Omental fat pad (tissue), 4 donors: ENCODE data around the gene GALNT6. TPM values are rescaled to one million over a fixed set of nuclear protein-coding genes. Genes with fewer than 3 reads are reported as not detected.

Experiments
- ATAC-seq: fragments of 150-250 bp; one replicate; pipeline ENCODE4 v1.9.1; 2016; ENCODE audit warnings: mild to moderate bottlenecking, moderate library complexity; ENCODE audit not compliant: low FRiP score
- DNase-seq: peaks from one replicate; pipeline ENCODE4 v3.0.0-alpha.2; 2019; ENCODE audit warnings: low spot score
- total RNA-seq, 4 donors: library from RNA; depleted of rRNA; stranded (reverse); fragments of >200 nt; gene quantifications; one replicate each; pipeline ENCODE4 v1.1.0, GENCODE V29; 2016
- TF ChIP-seq, protein P1 (sequence below), 3 donors: fragments of 450-650 bp; IDR thresholded peaks; one replicate each; pipeline ENCODE4 v1.5.1; 2016 to 2017; ENCODE audit warnings: antibody characterized with exemption in 3 of 3, mild to moderate bottlenecking in 3 of 3, moderate library complexity in 2 of 3

GALNT6 gene
- total RNA-seq, 4 donors from 2014 or later = 4.2 to 12.9 (median 10.7) TPM

DNA sequence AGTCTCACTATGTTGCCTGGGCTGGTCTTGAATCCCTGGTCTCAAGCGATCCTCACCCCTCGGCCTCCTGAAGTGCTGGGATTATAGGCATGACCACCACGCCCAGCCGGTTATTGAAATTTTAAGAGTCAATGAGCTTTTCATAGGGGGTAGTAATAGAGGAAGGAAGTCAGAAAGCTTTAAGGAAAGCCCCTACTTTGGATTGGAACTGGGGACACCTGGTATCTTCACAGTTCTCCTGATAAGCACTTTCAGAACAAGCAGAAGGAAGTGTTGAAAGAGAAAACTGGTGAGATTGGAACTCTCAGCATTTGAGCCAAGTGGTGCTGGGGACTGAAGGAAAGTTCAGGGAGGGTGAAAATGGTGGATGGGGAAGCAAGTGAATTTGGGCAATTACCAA lies 38.5 kb upstream of the GALNT6 start:
- DNase-seq = no peak
- TF ChIP-seq, protein P1, sequence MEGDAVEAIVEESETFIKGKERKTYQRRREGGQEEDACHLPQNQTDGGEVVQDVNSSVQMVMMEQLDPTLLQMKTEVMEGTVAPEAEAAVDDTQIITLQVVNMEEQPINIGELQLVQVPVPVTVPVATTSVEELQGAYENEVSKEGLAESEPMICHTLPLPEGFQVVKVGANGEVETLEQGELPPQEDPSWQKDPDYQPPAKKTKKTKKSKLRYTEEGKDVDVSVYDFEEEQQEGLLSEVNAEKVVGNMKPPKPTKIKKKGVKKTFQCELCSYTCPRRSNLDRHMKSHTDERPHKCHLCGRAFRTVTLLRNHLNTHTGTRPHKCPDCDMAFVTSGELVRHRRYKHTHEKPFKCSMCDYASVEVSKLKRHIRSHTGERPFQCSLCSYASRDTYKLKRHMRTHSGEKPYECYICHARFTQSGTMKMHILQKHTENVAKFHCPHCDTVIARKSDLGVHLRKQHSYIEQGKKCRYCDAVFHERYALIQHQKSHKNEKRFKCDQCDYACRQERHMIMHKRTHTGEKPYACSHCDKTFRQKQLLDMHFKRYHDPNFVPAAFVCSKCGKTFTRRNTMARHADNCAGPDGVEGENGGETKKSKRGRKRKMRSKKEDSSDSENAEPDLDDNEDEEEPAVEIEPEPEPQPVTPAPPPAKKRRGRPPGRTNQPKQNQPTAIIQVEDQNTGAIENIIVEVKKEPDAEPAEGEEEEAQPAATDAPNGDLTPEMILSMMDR (IDR thresholded peaks at IDR 0.05) = no peak
- ATAC-seq = no peak

DNA sequence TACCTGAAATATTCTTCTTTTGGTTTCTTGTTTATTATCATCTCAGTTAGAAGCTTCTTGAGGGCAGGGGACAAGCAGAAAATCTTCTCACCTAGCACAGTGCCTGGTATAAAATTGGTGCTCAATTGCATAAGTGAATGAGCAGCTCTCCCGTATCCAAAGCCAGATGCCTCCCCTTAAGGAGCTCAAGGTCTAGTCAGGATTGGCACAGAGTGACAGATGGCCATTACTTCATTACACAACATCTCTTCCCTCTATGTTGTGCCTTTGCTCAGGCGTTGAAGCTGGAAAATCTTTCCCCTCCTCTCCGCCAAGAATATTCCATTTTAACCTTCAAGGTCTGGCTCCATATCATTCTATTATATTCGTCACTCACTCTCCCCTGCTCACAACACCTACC lies 37.0 kb upstream of the GALNT6 start:
- DNase-seq = no peak
- ATAC-seq = no peak
- TF ChIP-seq, protein P1 (IDR thresholded peaks at IDR 0.05) = no peak

DNA sequence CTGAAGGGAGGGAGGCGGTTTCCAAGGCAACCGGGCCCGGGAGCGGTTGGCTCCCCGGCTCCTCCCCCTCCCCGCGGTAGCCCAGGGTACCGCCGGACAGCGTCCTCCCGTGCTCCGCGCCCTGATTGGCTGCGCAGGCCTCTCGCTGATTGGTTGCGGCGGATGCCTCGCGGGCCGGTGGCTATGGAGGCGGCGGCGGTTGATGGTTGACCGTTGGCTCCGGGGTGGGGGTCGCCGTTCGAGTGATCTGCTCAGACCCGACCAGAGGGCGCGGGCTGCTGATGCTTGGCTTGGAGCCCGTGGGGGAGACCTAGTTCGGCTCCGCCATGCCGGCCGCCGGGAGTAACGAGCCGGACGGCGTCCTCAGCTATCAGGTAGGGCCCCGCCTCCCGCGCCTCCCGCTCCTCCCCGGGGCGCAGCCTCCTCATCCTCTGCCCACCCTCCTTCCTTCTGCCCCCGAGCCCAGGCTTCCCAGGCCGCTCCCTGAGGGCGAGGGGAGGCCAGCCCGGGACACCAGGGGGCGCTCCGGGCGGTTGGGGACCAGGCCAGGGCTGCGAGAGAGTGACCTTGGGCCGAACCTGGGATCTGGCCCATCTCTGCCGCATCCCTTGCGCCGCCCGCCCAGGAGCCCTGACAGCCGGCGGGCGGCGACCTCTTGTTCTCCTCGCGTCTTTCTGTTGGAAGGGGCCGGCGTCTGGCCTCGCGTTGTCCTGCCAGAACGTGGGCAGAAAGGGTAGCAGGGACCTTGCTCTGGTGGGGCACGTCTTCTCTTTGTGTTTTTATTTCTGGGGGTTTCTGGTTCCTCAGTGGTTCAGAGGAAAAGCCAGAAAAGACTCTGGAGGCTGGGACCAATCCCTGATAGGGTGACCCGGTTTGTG lies 33.7 kb upstream of the GALNT6 start, which contains the start of gene SLC4A8:
Gene SLC4A8, plus strand, starts transcription at position 170 of the 878 bp plus-strand sequence. Its CDS starts 157 bp downstream, at position 327.
- peak; percentile 76 for ATAC-seq
- TF ChIP-seq, protein P1 (IDR thresholded peaks at IDR 0.05) = no peak
- peak; percentile 29 for DNase-seq

DNA sequence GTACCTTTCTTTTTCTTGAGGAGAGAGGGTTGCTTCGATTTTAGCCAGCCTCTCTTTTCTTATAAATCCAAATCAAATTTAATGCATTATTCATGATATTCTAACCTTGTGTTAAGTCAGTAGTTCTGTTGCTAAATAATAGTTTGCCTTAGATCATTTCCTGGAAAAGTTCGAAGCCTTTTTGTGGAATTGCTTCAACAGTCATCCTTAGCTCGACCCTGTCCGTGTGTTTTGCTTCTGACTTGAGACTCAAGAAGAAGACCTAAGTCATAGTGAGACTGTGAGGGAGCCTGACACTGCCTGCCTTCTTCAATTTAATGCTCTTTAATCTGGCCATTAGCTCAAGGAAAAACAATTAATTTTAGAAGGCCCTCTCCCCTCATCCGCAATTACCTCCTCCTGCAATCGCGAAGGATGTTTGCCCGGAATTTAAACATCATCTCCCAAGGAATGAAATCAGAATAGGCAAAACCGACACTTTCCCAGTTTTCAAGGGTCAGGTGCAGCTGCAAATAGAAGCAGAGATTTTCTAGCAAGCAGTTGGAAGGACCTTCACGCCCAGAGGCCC lies 33.0 kb upstream of the GALNT6 start:
- DNase-seq (no peak), ATAC-seq (no peak)
- TF ChIP-seq, protein P1 (IDR thresholded peaks at IDR 0.05) = no peak

DNA sequence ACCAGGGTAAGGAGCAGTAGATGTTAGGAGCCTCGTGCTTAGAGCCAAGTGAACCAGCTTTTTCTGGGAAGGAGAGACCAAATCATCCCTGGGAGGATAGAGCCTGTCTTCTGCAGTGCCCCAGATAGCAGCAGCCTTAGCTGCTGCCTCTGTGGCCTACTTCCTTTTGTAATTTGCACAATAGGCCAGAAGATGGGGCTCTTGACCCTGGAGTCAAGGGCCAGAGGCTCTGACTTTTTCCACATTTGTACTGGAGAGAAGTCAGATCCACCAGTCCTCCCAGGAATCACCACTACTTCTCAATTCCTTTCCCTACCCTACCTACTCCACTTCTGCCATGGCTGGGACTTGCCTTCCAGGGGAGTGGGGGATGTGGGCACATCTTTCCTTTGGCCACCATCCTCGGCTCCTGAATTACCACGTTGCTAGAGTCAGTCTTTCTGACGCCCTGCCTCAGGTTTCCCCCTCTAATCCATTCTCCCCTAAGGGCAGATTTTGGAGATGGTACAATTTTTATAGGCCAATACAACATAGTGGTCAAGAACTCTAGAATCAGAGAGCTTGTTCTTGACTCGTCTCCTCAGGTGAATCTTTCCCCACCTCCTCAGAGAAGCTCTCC lies 30.2 kb upstream of the GALNT6 start:
- ATAC-seq (no peak), DNase-seq (no peak)
- TF ChIP-seq, protein P1 (IDR thresholded peaks at IDR 0.05) = no peak

DNA sequence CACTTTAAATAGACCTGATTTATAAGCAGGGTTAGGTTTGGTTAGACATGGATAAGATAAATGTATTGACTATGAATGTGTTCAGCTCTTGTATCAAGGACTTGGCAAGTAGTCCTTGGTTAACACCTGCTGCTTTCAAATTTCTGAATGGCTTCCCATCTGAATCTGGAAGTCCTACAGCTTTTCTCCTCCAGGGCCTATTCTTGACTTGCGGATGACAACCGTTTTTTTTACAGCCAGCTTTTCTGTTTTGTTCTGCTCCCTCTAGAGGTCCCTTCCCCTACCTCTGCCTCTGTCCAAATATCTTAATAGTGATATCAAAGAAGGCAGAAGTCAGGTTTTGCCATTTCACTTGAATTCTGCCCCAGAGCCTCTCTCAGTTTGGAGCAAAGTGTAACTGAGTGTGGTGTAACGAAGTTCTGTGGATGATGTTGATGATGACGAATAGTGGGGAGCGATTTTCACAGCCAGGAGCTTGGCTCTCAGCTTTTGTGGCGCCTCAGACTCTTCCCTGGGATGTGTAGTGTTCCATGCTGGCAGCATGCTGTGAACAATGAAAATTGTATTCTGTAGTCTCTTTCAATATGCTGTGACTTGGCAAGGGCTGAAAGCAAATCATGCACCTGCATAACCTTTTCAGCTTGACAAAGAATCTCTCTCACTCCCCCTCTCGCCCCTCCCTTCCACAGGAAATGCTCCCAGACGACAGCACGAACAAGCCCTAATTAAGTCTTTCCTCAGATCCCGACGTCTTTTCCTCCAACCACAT lies 28.4 kb upstream of the GALNT6 start:
- DNase-seq (no peak), ATAC-seq (no peak)
- TF ChIP-seq, protein P1 (IDR thresholded peaks at IDR 0.05) = no peak
